EH (cell line): ENCODE results near the gene FRYL.
"Not testable (repeated sequence)": the region's sequence is repeated elsewhere in the genome, so short reads cannot be mapped to it uniquely, and the experiment has no call there.

Experiments
- DNase-seq: peaks from one replicate; pipeline ENCODE4 v3.0.0-alpha.2; 2015; ENCODE audit warnings: low read depth

The FRYL gene

GRCh38 chr4:48661391-48661790 lies 118.7 kb downstream of the FRYL start:
- no peak for DNase-seq

- DNase-seq: no peak
Measured at GRCh38 chr4:48660347-48660746, 119.7 kb downstream of the FRYL start.

GRCh38 chr4:48654015-48654664 lies 125.9 kb downstream of the FRYL start:
- peak; percentile 20 for DNase-seq

GRCh38 chr4:48653217-48654014 lies 126.7 kb downstream of the FRYL start:
- peak; percentile 43 for DNase-seq

GRCh38 chr4:48651914-48652313 lies 128.2 kb downstream of the FRYL start:
- peak; percentile 73 for DNase-seq

GRCh38 chr4:48649505-48649904 lies 130.6 kb downstream of the FRYL start:
- no peak for DNase-seq

- no peak for DNase-seq
Measured at GRCh38 chr4:48645225-48645794, 134.8 kb downstream of the FRYL start.

GRCh38 chr4:48642421-48643374 lies 137.4 kb downstream of the FRYL start:
- peak; percentile 36 for DNase-seq

- DNase-seq: no peak
Measured at GRCh38 chr4:48641401-48641800, 138.7 kb downstream of the FRYL start.

- no peak for DNase-seq
Measured at GRCh38 chr4:48640699-48641098, 139.4 kb downstream of the FRYL start.

- no peak for DNase-seq
Measured at GRCh38 chr4:48640225-48640624, 139.9 kb downstream of the FRYL start.

- DNase-seq: peak; percentile 29
Measured at GRCh38 chr4:48639807-48640206, 140.3 kb downstream of the FRYL start.

- DNase-seq: not testable (repeated sequence)
Measured at GRCh38 chr4:48638586-48638985, 141.5 kb downstream of the FRYL start.

- DNase-seq: no peak
Measured at GRCh38 chr4:48636911-48637310, 143.2 kb downstream of the FRYL start.

- no peak for DNase-seq
Measured at GRCh38 chr4:48635980-48636379, 144.1 kb downstream of the FRYL start.

- peak; percentile 64 for DNase-seq
Measured at GRCh38 chr4:48635310-48635709, 144.8 kb downstream of the FRYL start.

GRCh38 chr4:48634688-48635308 lies 145.3 kb downstream of the FRYL start:
- no peak for DNase-seq

GRCh38 chr4:48633657-48634056 lies 146.4 kb downstream of the FRYL start:
- peak; percentile 35 for DNase-seq

GRCh38 chr4:48629458-48629857 lies 150.6 kb downstream of the FRYL start:
- no peak for DNase-seq

- no peak for DNase-seq
Measured at GRCh38 chr4:48623182-48623780, 156.8 kb downstream of the FRYL start.

GRCh38 chr4:48620831-48621230 lies 159.2 kb downstream of the FRYL start:
- no peak for DNase-seq
